ENCODE data around the gene IRAK3. TPM values are rescaled to one million over a fixed set of nuclear protein-coding genes. Genes with fewer than 3 reads are reported as not detected.

Gene IRAK3
- total and polyA plus RNA-seq, 8 donors = 0.55 to 5.3 (median 1.3) TPM

GRCh38 chr12:66142826-66143225 lies 46.2 kb upstream of the IRAK3 start:
- H3K4me1 ChIP-seq = peaks cover 0 to 8% (median 0%) of the 10 kb centered on the region in 3 donors

GRCh38 chr12:66143868-66144267 lies 45.1 kb upstream of the IRAK3 start:
- ATAC-seq (no peak), FAIRE-seq (no peak), DNase-seq (no peak)
- no peak overlapping the region for H3K27ac ChIP-seq
- peaks cover 0 to 8% (median 0%) of the 10 kb centered on the region in 3 donors for H3K4me1 ChIP-seq
- intact Hi-C loops (cut with DNase I) = no loop called here
- WGBS, 2 donors = 91 to 100% methylated on average over 1 of the region's 1 CpG
- TF ChIP-seq CTCF (IDR thresholded peaks at IDR 0.05) = no peak
- H3K27me3 ChIP-seq = no peaks in the 10 kb centered on the region
- no peak overlapping the region for H3K4me3 ChIP-seq
- H3K9me3 ChIP-seq = no peaks in the 10 kb centered on the region
- peaks cover 0 to 11% (median 0%) of the 10 kb centered on the region in 3 donors for H3K36me3 ChIP-seq

More at GRCh38 chr12:66142826-66143225, 46.2 kb upstream of the IRAK3 start:
- TF ChIP-seq CTCF (IDR thresholded peaks at IDR 0.05) = no peak
- no peak for FAIRE-seq
- no peaks in the 10 kb centered on the region for H3K9me3 ChIP-seq
- H3K36me3 ChIP-seq = peaks cover 0 to 19% (median 0%) of the 10 kb centered on the region in 3 donors
- DNase-seq = no peak
- H3K27ac ChIP-seq = no peak overlapping the region
- intact Hi-C loops (cut with DNase I) = no loop called here
- no peaks in the 10 kb centered on the region for H3K27me3 ChIP-seq
- no peak overlapping the region for H3K4me3 ChIP-seq
- ATAC-seq = no peak

- Histone ChIP-seq H3K36me3 (peaks cover 0 to 11% (median 0%) of the 10 kb centered on the region in 3 donors), H3K4me1 (peaks cover 0 to 8% (median 0%) of the 10 kb centered on the region in 3 donors), H3K27me3 (no peaks in the 10 kb centered on the region), H3K27ac (peak overlapping the region in 2 of 4 donors; percentile 53 to 55), H3K4me3 (no peak overlapping the region), H3K9me3 (no peaks in the 10 kb centered on the region)
- DNase-seq = peak in 2 of 6 donors; percentile 32 to 39
- TF ChIP-seq CTCF (IDR thresholded peaks at IDR 0.05) = peak in 3 of 4 donors; percentile 18 to 30 (median 22)
- WGBS, 2 donors = 55 to 58% methylated on average over 7 of the region's 7 CpGs
- intact Hi-C loops (cut with DNase I) = no loop called here
- no peak for FAIRE-seq
- ATAC-seq = peak; percentile 82 to 98 (median 93)
Measured at GRCh38 chr12:66144791-66145754, 43.9 kb upstream of the IRAK3 start.

GRCh38 chr12:66149702-66150398 lies 39.2 kb upstream of the IRAK3 start:
- no peak for FAIRE-seq
- Histone ChIP-seq H3K4me3 (no peak overlapping the region), H3K27me3 (no peaks in the 10 kb centered on the region), H3K9me3 (no peaks in the 10 kb centered on the region), H3K4me1 (peaks cover 0 to 5% (median 0%) of the 10 kb centered on the region in 3 donors), H3K27ac (no peak overlapping the region), H3K36me3 (peaks cover 0 to 4% (median 0%) of the 10 kb centered on the region in 3 donors)
- peak in 3 of 4 donors; percentile 40 to 58 (median 54) for ATAC-seq
- no peak for DNase-seq
- intact Hi-C loops (cut with DNase I) = no loop called here
- no peak for TF ChIP-seq CTCF (IDR thresholded peaks at IDR 0.05)
- 79 to 83% methylated on average over 5 of the region's 5 CpGs for WGBS, 2 donors
